HCT116 (cell line): ENCODE data around the gene HIVEP2. TPM values are rescaled to one million over a fixed set of nuclear protein-coding genes. Genes with fewer than 3 reads are reported as not detected.

Experiments used
- ATAC-seq: fragments of 200-7000 bp; cut with Tn5 transposase; 2 replicates; pipeline ENCODE4 v1.9.1; 2020; ENCODE audit warnings: mild to moderate bottlenecking, moderate library complexity
- BruUV-seq: library from RNA; stranded (reverse); fragments of 400-500 nt; replicated peaks from 2 replicates; lab custom pipeline; 2021; lab: Mats Ljungman, UMichigan
- CTCF ChIA-PET: fragments of 300-600 bp; sonication (Branson Sonifier 250); formaldehyde crosslinking; loops from one replicate; lab custom pipeline; 2021; ENCODE audit warnings: antibody characterized with exemption; lab: Charles Lee
- POLR2A ChIA-PET: fragments of 300-600, 350-600 bp; sonication (Branson Sonifier 250); formaldehyde crosslinking; loops from one replicate; lab custom pipeline; 2021; ENCODE audit warnings: antibody characterized with exemption; lab: Charles Lee
- RAD21 ChIA-PET, 2 experiments: fragments of 300-600 bp; sonication (Branson Sonifier 250); formaldehyde crosslinking; loops; one replicate each; lab custom pipeline; 2023; ENCODE audit warnings: low total read pairs in 2 of 2; ENCODE audit not compliant: uncharacterized antibody in 2 of 2, unreplicated experiment in 2 of 2, low non-redundant PET in 1 of 2; lab: Charles Lee
- DNase-seq: peaks from one replicate; pipeline ENCODE4 v3.0.0-alpha.2; 2010; ENCODE audit warnings: low read depth, low spot score
- H2AFZ ChIP-seq: fragments of 200-600 bp; shearing (Covaris generic), sonication (generic); 2 replicates; pipeline ENCODE4 v1.6.1; 2017; ENCODE audit warnings: low read depth, mixed run types, mixed read lengths, antibody characterized with exemption, low read length; ENCODE audit not compliant: poor library complexity, severe bottlenecking
- H3K27ac ChIP-seq: 2 replicates; pipeline ENCODE4 v1.5.1; 2012; ENCODE audit warnings: low read depth, low read length
- H3K27me3 ChIP-seq: fragments of 200-600 bp; sonication (generic); 2 replicates; pipeline ENCODE4 v1.6.1; 2016; ENCODE audit warnings: mixed run types, low read length, mixed read lengths; ENCODE audit not compliant: insufficient read depth
- H3K36me3 ChIP-seq, 2 experiments: fragments of 200-500 bp in 1 of 2; fragments of 200-600 bp in 1 of 2; sonication (Bioruptor generic) in 1 of 2; sonication (generic) in 1 of 2; 2 replicates each; pipeline versions ENCODE4 v1.5.1 to v1.6.1; 2014 to 2016; ENCODE audit warnings: low read length in 2 of 2, inconsistent platforms in 1 of 2, mixed read lengths in 1 of 2, mixed run types in 1 of 2; ENCODE audit not compliant: insufficient read depth in 2 of 2, control insufficient read depth in 1 of 2
- H3K4me1 ChIP-seq, 2 experiments: fragments of 200-600 bp in 1 of 2; sonication (generic) in 1 of 2; 2 replicates each; pipeline versions ENCODE4 v1.5.1 to v1.6.1; 2012 to 2017; ENCODE audit warnings: low read length in 2 of 2, inconsistent platforms in 1 of 2, mild to moderate bottlenecking in 1 of 2, mixed read lengths in 1 of 2, mixed run types in 1 of 2, moderate library complexity in 1 of 2; ENCODE audit not compliant: insufficient read depth in 2 of 2, control insufficient read depth in 1 of 2
- H3K4me2 ChIP-seq: fragments of 200-600 bp; sonication (generic); 2 replicates; pipeline ENCODE4 v1.6.1; 2017; ENCODE audit warnings: mixed run types, low read length, mixed read lengths
- H3K4me3 ChIP-seq, 2 experiments: fragments of 200-600 bp in 1 of 2; sonication (generic) in 1 of 2; replicated peaks in 1 of 2; 2 replicates each; pipeline ENCODE4 v1.5.1; 2011 to 2016; ENCODE audit warnings: low read length in 2 of 2, control low read depth in 1 of 2, low read depth in 1 of 2, mild to moderate bottlenecking in 1 of 2, mixed read lengths in 1 of 2, mixed run types in 1 of 2
- H3K79me2 ChIP-seq: fragments of 200-600 bp; sonication (generic); 2 replicates; pipeline ENCODE4 v1.6.1; 2017; ENCODE audit warnings: mild to moderate bottlenecking, mixed run types, low read length, moderate library complexity, mixed read lengths; ENCODE audit not compliant: insufficient read depth
- H3K9ac ChIP-seq: fragments of 200-600 bp; sonication (generic); 2 replicates; pipeline ENCODE4 v1.6.1; 2016; ENCODE audit warnings: low read length, mixed read lengths
- H3K9me2 ChIP-seq: fragments of 200-600 bp; sonication (generic), shearing (Covaris generic); 2 replicates; pipeline ENCODE4 v1.6.1; 2017; ENCODE audit warnings: mixed run types, mild to moderate bottlenecking, moderate library complexity; ENCODE audit not compliant: insufficient read depth
- H3K9me3 ChIP-seq, 2 experiments: fragments of 200-500 bp in 1 of 2; fragments of 200-600 bp in 1 of 2; sonication (Bioruptor generic) in 1 of 2; sonication (generic) in 1 of 2; 2 replicates each; pipeline ENCODE4 v1.6.1; 2014 to 2017; ENCODE audit warnings: low read length in 2 of 2, mixed read lengths in 2 of 2, inconsistent platforms in 1 of 2, low read depth in 1 of 2, mild to moderate bottlenecking in 1 of 2, mixed run types in 1 of 2, moderate library complexity in 1 of 2; ENCODE audit not compliant: control insufficient read depth in 1 of 2, insufficient read depth in 1 of 2
- H4K20me1 ChIP-seq: fragments of 200-600 bp; sonication (generic), shearing (Covaris generic); 2 replicates; pipeline ENCODE4 v1.6.1; 2017; ENCODE audit warnings: mixed run types, mild to moderate bottlenecking, moderate library complexity; ENCODE audit not compliant: insufficient read depth
- EGR1 ChIP-seq: IDR thresholded peaks from 2 replicates; pipeline ENCODE4 v1.6.1; 2012; ENCODE audit warnings: low read depth
- ELF1 ChIP-seq: IDR thresholded peaks from 2 replicates; pipeline ENCODE4 v1.6.1; 2012; ENCODE audit warnings: low read depth, borderline replicate concordance
- EZH2phosphoT487 ChIP-seq: fragments of 200-600 bp; IDR thresholded peaks from 2 replicates; pipeline ENCODE4 v1.6.1; 2018; ENCODE audit warnings: antibody characterized with exemption, borderline replicate concordance
- SRF ChIP-seq: IDR thresholded peaks from 2 replicates; pipeline ENCODE4 v1.6.1; 2012; ENCODE audit warnings: low read depth
- YY1 ChIP-seq: IDR thresholded peaks from 2 replicates; pipeline ENCODE4 v1.6.1; 2011; ENCODE audit warnings: low read length, low read depth, moderate library complexity, mild to moderate bottlenecking; ENCODE audit not compliant: insufficient replicate concordance; ENCODE audit errors: extremely low read depth
- ZNF274 ChIP-seq: fragments of 200-500 bp; sonication (Bioruptor generic); IDR thresholded peaks from 2 replicates; pipeline ENCODE4 v1.6.1; 2014; ENCODE audit warnings: mild to moderate bottlenecking, low read depth, low read length, inconsistent platforms
- intact Hi-C: fragments of 100-400 bp; cut with micrococcal nuclease; formaldehyde crosslinking; loops from 2 replicates; pipeline ENCODE4 v1.10.0; 2022
- total RNA-seq: library from RNA; stranded (reverse); gene quantifications from one replicate; pipeline ENCODE4 v1.2.1, GENCODE V29; 2021; ENCODE audit not compliant: unreplicated experiment
- TF ChIP-seq, protein P1 (sequence below): IDR thresholded peaks from 2 replicates; pipeline ENCODE4 v1.6.1; 2011; ENCODE audit warnings: mild to moderate bottlenecking, low read length, moderate library complexity; ENCODE audit not compliant: insufficient replicate concordance; ENCODE audit errors: extremely low read depth
- TF ChIP-seq, protein P2 (sequence below): IDR thresholded peaks from 2 replicates; pipeline ENCODE4 v1.6.1; 2012; ENCODE audit warnings: low read depth

The HIVEP2 gene
- total RNA-seq, 1 experiment from 2014 or later, result 8.1 TPM

DNA sequence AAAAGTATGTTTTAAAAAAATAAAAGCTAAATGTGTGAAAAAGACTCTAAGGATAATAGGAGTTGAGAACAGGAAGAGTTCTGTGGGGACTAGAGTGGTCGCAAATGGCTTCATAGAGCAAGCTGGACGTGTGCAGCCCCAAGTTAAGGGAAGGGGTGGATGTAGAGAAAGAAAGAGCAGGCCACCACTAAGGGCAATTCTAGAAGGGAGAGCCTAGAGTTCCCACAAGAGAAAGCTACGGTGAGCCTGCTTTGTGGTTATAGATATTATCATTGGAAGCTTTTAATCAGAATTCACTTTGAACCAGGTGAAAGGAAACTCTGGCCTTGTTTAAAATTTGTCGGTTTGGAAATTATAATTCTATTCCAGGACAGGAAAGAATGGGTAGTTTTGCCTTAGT is 101.6 kb downstream of the HIVEP2 start:
- no peak overlapping the region for H2AFZ ChIP-seq
- no peaks in the 10 kb centered on the region for H3K27me3 ChIP-seq
- H3K9me3 ChIP-seq, result no peaks in the 10 kb centered on the region
- no peak overlapping the region for H3K27ac ChIP-seq
- no peaks in the 10 kb centered on the region for H4K20me1 ChIP-seq
- no peak for ATAC-seq
- H3K4me1 ChIP-seq, result peaks cover 32 to 66% of the 10 kb centered on the region in 2 experiments
- no TSS peak for BruUV-seq
- DNase-seq, result no peak
- ChIA-PET CTCF (interaction anchor here (0.9 kb wide), 1 partner anchor 21 kb away, joined by 3 read pairs; no protein-coding TSS in a partner anchor), RAD21 (no interaction called here), POLR2A (no interaction called here)
- H3K9ac ChIP-seq, result no peak overlapping the region
- H3K36me3 ChIP-seq, result no peaks in the 10 kb centered on the region
- no peaks in the 10 kb centered on the region for H3K9me2 ChIP-seq
- no peak overlapping the region for H3K4me2 ChIP-seq
- H3K79me2 ChIP-seq, result no peaks in the 10 kb centered on the region
- TF ChIP-seq, protein P1, sequence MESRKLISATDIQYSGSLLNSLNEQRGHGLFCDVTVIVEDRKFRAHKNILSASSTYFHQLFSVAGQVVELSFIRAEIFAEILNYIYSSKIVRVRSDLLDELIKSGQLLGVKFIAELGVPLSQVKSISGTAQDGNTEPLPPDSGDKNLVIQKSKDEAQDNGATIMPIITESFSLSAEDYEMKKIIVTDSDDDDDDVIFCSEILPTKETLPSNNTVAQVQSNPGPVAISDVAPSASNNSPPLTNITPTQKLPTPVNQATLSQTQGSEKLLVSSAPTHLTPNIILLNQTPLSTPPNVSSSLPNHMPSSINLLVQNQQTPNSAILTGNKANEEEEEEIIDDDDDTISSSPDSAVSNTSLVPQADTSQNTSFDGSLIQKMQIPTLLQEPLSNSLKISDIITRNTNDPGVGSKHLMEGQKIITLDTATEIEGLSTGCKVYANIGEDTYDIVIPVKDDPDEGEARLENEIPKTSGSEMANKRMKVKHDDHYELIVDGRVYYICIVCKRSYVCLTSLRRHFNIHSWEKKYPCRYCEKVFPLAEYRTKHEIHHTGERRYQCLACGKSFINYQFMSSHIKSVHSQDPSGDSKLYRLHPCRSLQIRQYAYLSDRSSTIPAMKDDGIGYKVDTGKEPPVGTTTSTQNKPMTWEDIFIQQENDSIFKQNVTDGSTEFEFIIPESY, result no peak
- TF ChIP-seq EGR1 (no peak), ZNF274 (no peak), EZH2phosphoT487 (no peak), YY1 (no peak), ELF1 (no peak), SRF (no peak)
- TF ChIP-seq, protein P2, sequence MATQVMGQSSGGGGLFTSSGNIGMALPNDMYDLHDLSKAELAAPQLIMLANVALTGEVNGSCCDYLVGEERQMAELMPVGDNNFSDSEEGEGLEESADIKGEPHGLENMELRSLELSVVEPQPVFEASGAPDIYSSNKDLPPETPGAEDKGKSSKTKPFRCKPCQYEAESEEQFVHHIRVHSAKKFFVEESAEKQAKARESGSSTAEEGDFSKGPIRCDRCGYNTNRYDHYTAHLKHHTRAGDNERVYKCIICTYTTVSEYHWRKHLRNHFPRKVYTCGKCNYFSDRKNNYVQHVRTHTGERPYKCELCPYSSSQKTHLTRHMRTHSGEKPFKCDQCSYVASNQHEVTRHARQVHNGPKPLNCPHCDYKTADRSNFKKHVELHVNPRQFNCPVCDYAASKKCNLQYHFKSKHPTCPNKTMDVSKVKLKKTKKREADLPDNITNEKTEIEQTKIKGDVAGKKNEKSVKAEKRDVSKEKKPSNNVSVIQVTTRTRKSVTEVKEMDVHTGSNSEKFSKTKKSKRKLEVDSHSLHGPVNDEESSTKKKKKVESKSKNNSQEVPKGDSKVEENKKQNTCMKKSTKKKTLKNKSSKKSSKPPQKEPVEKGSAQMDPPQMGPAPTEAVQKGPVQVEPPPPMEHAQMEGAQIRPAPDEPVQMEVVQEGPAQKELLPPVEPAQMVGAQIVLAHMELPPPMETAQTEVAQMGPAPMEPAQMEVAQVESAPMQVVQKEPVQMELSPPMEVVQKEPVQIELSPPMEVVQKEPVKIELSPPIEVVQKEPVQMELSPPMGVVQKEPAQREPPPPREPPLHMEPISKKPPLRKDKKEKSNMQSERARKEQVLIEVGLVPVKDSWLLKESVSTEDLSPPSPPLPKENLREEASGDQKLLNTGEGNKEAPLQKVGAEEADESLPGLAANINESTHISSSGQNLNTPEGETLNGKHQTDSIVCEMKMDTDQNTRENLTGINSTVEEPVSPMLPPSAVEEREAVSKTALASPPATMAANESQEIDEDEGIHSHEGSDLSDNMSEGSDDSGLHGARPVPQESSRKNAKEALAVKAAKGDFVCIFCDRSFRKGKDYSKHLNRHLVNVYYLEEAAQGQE, result no peak
- intact Hi-C loops, result no loop called here
- H3K4me3 ChIP-seq, result no peak overlapping the region
